HUDEP-2 (cell line): ENCODE results near the gene PPP1R12B.
"Not testable (repeated sequence)": the region's sequence is repeated elsewhere in the genome, so short reads cannot be mapped to it uniquely, and the experiment has no call there.

Source experiments
- DNase-seq, 76 experiments: peaks; one replicate each; lab custom pipeline; 2025; ENCODE audit not compliant: unreplicated experiment in 76 of 76; lab: John Stamatoyannopoulos, UW

The PPP1R12B gene

DNA sequence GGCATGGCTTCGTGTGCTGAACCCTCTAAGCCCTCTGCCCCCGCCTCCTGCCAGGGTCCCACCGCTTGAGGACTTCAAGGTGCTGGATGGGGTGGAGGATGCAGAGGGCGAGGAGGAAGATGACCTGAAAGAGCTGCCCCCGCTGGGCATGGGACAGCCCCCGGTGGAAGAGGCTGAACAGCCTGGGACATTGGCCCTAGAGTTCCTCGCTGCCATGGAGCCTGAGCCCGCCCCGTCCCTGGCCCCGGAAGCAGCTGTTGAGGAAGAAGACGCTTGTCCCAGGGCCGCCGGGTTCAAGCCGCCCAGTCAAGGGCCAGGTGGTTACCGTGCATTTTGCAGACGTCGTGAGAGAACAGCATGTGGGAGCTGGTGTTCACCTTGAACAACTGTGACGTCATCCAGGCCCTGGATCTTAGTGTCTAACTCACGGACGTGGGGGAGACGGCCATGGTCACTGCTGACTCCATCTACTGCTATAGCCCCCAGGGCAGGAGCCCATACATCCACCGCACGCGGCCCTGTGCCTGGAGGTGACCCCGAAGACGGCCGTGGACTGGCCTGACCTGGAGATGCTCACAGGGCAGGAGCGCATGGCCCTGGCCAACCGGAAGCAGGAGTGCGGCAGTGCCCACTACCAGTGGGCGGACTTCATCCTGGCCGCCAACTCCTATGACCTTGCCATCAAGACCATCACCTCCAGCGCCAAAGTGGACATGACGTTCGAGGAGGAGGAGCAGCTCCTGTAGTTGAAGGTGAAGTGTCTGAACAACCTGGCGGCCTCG is 90.1 kb downstream of the PPP1R12B start:
- no peak for DNase-seq

DNA sequence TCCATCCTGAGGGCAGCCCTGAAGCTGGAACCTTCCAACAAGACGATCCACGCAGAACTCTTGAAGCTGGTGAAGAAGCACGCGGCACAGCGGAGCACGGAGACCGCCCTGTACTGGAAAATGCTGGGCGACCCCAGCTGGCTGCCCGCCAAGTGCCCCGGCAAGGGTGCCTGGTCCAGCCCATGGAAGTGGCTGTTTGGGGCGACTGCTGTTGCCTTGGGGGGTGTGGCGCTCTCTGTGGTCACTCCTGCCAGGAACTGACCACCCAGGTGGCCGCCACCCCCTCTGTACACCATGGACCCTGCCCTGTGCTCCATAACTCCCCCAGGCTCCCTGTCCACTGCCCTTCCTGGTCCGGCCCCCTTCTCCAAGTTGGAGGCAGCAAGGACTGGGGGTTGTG is 90.8 kb downstream of the PPP1R12B start:
- DNase-seq: no peak

DNA sequence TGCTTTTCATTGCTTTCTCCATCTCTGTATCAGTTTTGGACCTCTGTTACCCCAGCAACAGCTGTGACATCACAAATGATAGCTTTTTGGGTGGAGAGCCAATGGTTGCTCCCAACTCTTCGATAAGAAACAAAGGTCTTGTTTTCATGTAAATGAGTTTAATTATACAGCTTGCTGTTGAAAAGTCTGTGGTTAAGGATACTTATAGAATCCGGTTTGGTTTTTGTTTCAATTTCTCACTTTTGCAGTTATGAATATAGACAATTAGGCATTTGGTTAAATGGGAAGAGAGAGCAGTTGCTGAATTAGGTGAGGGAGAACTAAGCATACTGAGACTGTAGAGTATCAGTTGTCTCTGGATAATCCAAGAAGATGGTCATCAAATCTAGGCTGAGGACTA is 99.6 kb downstream of the PPP1R12B start:
- not testable (repeated sequence) for DNase-seq

DNA sequence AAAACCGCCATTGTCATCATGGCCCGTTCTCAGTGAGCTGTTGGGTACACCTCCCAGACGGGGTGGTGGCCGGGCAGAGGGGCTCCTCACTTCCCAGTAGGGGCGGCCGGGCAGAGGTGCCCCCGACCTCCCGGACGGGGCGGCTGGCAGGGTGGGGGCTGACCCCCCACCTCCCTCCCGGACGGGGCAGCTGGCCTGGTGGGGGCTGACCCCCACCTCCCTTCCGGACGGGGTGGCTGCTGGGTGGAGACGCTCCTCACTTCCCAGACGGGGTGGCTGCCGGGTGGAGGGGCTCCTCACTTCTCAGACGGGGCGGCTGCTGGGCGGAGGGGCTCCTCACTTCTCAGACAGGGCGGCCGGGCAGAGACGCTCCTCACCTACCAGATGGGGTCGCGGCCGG is 103.1 kb downstream of the PPP1R12B start:
- not testable (repeated sequence) for DNase-seq

DNA sequence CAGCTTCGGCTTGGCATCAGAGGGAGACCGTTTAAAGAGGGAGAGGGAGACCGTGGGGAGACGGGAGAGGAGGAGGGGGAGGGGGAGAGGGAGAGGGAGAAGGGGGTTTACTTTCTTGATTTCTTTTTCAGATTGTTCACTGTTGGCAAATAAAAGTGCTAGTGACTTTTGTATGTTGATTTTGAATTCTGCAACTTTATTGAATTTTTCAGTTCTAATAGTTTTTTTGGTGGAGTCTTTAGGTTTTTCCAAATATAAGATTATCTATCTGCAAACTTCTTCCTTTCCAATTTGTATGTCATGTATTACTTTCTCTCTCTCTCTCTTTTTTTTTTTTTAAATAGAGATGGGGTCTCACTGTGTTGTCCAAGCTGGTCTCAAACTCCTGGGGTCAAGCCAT is 104.0 kb downstream of the PPP1R12B start:
- no peak for DNase-seq

DNA sequence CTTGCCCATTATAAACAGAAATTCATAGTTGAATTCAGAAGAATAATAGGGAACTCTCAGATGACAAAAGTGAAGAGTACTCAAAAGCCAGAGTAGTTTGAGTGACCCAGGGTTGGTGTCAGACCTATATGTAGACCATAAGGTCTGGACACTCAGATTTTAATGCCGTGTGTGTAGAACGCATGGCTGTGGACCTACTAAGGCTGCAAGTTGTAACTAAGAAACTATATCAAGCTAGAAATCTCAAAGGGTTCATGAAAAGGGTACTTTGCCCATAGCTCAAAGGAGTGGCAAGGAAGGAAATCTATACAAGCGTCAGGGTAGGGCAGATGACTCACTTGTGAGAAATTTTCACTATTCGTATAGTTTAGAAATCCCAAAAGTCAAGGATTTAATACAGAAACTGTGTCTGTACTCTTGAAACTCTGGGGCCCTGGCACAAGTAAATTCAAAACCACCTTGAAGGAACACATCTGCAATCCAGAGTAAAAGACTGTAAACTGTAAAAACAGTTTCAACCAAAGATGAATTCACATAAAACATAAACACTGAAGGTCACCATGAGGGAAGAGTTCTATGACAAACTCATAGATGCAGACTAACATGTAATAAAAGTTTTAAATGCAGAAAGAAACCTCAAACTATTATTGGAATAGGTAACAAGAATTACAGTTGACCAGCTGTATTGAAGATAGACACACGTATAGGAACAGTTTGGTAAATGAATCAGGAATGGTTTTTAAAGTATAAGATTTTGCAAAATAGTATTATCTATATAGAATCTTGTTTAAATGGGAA is 108.1 kb downstream of the PPP1R12B start:
- DNase-seq: not testable (repeated sequence)

DNA sequence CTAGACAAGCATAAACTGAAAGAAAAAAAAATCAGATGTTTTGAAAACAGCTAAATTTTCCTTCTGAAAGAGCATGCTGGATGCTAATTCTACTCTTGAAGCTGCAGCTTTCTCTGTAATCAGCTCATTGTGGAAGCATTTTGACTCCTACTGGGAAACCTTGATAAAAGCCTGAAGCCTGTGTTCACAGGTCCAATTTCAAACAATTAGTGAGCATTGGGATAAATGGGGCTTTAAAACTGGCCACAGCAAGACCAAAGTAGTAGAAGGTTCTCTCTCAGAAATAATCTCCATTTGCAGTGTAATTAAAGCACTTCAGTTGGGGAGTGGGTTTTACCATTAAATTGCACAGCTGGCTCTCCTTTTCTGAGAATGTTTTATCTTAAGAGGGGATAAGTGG is 110.2 kb downstream of the PPP1R12B start:
- not testable (repeated sequence) for DNase-seq

DNA sequence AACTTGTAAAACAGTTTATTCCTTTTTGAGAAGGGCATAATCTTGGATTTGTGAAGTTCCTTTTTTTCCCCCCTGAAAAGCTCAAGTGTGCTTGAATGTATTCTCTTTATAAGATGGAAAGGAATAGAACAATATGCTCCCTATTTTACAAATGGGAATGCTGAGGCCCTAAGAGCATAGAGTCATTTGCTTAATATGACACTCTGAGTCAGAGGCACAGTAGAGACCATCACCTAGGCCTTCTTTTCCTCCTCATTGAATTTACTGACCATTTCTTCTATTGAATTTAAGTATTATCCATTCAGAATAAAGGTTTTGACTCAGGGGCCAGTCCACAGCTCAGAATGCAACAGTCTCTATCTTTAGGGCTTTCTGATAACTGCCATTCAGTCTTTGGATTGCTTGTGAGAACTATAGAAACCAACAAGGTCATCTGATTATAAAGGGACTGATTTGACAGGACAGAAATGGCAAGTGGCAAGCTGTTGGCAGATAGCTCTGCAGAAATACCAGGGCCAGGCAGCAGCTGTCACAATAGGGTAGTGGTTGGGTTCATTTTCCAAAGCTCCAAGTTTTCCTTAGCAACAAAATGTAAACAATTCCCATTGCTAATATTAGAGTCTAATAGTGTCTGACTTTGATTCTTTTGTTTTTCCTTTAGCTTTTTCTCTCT is 111.1 kb downstream of the PPP1R12B start:
- DNase-seq: peak in 1 of 76 experiments; percentile 26

DNA sequence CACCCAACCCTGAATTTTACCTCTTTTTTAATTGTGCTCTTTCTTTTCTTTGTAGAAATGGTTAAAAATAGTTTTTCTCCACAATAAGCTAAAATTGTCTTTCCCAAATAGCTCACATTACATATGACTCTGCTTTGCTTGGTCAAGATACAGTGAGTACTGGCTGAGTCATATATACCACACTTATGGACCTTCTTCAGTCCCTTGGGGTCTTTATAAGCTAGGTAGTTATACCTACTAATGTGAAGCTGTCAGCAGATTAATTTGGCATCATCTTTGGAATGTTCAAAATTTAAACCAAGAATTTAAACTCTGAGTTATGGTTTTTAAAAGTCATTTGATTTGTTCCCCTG is 111.6 kb downstream of the PPP1R12B start:
- DNase-seq: not testable (repeated sequence)

DNA sequence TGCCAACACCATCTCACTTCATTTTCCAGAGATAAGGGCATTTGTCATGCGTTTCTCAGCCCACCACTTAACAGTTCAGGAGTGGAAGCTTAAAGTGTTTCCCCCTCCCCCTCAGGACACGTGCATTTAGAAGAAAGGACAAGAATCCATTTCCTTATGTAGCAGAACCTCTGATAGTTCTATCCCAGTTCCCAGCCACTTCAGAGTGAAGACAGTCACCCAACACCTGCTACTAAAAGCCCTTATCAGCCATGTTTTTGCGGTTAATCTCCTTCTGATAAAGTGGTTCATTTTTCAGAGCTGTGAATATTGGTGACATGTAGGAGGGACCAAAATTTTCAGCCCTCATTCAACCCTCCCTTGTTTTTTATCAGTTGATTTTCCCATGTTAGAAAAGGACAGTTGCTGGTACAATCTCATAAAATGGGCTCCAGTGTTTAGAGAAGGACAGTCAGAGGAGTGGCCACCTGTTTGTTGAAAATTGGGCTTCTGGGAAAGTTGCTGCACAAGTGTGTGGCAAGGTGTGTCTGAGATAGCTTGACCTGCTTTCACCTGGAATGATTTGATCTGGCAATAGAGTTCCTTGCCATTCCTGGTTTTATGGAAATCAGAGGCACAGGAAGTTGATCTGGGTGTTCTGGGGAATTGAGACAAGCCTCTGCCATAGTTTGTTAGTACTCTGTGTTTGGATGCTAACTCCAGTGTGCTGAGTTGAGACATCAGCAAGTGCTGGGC is 114.0 kb downstream of the PPP1R12B start:
- peak in 31 of 76 experiments; percentile 5 to 69 (median 27) for DNase-seq

DNA sequence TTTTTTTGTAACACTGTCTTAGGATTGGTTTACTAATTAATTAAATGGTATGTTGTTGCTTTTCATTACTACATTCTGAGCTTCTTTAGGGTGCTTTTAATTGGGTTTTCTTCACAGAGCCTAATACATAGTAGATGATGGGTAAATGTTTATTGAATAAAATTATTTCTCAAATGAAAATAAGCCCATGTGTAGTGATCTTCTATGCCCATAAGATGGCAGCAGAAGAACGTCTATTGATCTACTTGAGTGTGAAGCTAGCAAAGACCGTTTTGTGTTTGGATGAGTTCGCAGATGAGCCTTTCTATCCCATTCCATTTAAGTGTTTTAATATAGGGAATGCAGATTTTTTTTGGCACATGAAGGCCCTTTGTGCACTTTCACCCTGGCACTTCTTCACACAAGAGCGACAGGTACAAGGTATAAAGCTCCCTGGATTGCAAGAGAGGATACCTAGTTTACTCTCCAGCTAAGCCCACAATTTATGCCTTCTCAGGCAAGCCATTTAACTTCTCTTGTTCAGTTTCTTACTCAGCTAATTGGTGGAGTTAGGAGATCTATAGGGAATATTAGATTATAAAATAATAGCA is 115.7 kb downstream of the PPP1R12B start:
- peak in 18 of 76 experiments; percentile 1 to 46 (median 22) for DNase-seq

DNA sequence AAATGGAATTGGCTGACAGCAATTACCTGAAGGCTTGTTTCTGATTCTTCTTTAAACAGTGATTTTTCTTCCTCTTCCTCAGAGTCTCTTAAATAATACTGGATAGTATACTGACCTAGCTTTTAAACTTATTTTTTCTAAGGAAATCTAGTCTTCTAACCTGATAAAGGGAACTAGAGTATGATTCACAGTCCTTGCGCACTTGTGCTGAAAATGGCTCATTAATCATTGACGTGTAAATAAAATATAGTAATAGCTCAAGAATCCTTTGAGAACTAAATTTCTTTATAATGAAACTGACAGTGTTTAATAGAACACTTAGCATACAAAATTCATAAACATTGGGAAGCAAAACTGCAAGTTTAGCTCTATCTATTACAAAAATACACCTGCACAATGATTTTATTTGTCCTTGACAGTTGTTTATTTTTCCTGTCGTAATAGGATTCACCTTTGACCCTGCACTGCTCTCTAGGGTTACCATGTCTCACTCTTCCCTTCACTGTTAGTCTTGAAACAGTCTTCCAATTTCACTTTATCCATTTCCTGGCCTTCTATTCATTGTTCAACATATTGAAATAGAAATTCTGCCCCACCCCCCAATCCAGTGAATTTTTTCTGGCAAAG is 117.3 kb downstream of the PPP1R12B start:
- not testable (repeated sequence) for DNase-seq

DNA sequence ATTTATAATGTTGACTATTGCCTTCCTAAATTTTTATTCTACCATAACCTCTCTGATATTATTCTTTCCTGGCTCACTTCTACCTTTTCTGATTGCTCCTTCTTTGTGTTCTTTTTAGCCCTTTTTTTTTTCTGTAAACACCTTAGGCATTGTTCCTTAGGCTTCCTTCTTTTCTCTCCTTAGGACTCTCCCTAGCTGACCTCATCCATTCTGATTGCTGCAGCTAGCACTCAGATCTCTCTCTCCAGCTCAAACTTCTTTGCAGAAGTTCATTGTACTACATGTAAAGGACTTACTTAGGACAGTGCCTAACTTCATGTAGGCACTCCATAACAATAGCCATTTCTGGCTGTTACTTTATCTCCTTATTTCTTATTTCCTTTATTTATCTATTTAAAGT is 117.8 kb downstream of the PPP1R12B start:
- DNase-seq: not testable (repeated sequence)

DNA sequence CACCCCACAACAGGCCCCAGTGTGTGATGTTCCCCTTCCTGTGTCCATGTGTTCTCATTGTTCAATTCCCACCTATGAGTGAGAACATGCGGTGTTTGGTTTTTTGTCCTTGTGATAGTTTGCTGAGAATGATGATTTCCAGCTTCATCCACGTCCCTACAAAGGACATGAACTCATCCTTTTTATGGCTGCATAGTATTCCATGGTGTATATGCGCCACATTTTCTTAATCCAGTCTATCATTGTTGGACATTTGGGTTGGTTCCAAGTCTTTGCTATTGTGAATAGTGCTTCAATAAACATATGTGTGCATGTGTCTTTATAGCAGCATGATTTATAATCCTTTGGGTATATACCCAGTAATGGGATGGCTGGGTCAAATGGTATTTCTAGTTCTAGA is 118.9 kb downstream of the PPP1R12B start:
- not testable (repeated sequence) for DNase-seq

DNA sequence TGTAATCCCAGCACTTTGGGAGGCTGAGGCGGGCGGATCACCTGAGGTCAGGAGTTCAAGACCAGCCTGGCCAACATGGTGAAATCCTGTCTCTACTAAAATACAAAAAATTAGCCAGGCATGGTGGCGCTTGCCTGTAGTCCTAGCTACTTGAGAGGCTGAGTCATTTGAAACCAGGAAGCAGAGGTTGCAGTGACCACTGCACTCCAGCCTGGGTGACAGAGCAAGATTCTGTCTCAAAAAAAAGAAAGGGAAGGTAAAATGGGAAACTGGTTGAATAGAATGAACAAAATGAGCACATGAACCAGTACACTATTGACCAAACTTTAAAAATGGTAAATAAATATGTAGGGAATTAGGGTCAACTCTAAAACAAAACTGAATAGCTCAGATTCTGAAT is 120.2 kb downstream of the PPP1R12B start:
- not testable (repeated sequence) for DNase-seq

DNA sequence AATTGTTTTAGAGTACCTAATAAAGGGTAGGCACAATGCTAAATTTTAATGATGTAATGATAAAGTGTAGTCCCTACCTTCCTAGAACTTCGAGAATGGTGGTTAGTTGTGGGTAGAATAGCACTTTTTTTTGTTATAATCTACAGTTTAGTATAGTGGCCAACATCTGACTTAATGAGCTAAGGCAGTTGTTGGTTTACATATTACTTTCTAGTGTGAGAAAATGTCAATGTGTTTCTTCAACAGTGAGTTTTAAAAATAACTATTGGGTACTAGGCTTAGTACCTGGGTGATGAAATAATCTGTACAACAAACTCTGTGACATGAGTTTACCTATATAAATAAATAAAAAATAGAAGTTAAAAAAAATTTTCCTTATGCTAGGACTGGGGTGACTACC is 120.6 kb downstream of the PPP1R12B start:
- not testable (repeated sequence) for DNase-seq

DNA sequence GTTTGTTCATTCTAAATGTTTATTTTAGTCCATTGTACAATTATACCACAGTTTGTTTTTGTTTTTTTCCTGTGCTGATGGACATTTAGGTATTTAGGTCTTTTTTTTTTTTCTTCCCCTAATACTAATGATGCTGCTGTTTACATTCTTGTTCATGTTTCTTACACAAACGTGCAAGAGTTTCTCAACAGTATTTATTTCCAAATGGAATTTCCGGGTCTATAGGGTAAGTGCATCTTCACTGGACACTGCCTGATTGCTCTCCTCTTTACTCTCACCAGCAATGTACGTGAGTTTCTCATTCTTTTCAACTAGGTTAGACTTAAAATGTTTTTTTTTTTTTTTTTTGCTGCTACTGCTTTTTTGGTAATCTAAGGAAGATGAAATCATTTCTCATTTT is 122.7 kb downstream of the PPP1R12B start:
- DNase-seq: no peak

DNA sequence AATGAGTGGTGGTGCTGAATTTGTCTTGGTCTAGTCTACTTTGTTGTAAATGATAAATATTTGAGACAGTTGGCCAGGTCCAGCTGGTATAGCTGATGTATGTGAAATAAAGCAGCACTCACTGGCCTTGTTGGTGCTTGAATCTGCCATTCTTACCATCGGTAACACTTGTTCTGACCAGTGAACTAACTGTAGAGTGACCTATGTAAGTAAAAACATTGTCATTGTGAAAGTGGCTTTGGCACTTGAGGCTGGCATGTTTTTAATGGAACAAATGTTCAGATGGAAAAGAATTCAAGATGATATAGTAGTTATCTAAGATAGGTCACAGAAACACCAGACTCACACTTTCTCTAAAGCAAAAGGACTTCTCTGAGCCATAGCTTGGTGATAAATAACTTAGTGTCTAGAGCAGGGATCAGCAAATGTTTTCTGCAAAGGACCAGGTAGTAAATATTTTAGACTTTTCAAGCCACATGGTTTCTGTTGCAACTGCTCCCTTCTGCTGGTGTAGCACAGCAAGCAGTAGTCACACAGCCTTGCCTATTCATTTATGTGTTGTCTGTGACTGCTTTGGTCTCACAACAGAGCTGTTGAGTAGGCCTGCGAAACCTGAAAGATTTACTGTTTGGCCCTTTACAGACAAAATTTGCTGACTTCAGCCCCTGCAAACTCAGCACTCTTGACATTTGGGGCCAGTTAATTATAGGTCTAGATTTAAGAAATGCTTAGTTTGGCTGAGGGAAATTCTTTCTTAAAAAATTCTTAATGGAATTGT is 124.0 kb downstream of the PPP1R12B start:
- DNase-seq: not testable (repeated sequence)
